HFF-Myc (cell line): Measurements from ENCODE around the gene STPG4.

Source experiments
- DNase-seq: peaks from one replicate; pipeline ENCODE4 v3.0.0-alpha.2; 2011; ENCODE audit warnings: low read depth; ENCODE audit errors: extremely low read depth
- H3K4me3 ChIP-seq: replicated peaks from 2 replicates; pipeline ENCODE4 v1.5.1; 2011; ENCODE audit warnings: low read depth, mild to moderate bottlenecking, control low read depth, low read length
- TF ChIP-seq, protein P1 (sequence below): IDR thresholded peaks from 2 replicates; pipeline ENCODE4 v1.5.1; 2012; ENCODE audit warnings: mild to moderate bottlenecking, low read depth, low read length, control low read depth; ENCODE audit errors: missing control alignments

Gene STPG4

DNA sequence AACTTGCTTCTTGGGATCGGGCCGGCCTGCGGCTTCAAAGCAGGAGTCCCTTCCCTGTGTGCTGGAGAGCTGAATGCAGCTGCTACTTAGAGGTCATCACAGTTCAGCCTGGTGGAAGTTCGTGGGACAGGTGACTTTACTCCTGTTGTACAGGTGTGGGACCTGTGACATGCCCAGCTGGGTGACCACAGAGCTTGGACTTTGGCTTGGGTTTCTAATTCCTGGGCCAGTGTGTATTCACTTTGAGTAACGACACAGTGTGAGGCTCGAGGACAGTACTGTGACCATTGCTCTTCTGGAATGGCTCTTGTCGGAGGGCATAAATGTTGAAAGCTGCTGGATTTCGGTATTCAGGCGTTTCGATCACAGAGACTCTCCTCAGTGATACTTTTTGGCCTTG is 114.5 kb downstream of the STPG4 start:
- no peak overlapping the region for H3K4me3 ChIP-seq
- DNase-seq: no peak
- TF ChIP-seq, protein P1, sequence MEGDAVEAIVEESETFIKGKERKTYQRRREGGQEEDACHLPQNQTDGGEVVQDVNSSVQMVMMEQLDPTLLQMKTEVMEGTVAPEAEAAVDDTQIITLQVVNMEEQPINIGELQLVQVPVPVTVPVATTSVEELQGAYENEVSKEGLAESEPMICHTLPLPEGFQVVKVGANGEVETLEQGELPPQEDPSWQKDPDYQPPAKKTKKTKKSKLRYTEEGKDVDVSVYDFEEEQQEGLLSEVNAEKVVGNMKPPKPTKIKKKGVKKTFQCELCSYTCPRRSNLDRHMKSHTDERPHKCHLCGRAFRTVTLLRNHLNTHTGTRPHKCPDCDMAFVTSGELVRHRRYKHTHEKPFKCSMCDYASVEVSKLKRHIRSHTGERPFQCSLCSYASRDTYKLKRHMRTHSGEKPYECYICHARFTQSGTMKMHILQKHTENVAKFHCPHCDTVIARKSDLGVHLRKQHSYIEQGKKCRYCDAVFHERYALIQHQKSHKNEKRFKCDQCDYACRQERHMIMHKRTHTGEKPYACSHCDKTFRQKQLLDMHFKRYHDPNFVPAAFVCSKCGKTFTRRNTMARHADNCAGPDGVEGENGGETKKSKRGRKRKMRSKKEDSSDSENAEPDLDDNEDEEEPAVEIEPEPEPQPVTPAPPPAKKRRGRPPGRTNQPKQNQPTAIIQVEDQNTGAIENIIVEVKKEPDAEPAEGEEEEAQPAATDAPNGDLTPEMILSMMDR: no peak

DNA sequence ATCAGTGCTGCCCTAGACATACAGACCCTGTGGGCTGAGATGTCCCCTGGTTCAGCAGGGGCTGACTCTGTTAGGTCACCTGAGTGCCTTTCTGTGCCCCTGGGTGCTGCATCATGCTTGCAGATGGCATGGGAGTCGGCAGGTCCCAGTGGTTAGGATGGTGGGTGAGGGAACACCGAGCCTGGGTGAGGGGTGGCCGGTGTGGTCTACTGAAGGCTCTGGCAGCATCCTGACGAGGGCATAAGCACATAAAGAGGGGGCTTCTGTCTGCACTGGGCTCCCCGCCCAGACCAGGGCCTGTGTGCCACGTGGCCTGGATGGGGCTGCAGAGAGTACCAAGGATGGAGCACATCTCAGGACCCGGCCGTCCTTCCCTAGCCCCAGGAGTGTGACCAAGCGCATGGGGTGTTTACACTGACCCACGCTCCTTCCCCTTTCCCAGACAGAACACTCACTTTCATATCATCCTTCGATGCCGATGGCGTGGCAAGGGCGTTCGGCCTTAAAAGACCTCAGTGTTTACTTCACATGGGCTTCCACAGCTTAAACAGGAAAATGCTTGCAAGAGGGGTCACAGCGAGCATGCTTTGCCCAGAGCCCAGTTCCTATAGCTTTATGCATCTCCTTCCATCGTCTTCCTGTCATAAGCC is 115.1 kb downstream of the STPG4 start:
- no peak overlapping the region for H3K4me3 ChIP-seq
- TF ChIP-seq, protein P1: no peak
- no peak for DNase-seq

DNA sequence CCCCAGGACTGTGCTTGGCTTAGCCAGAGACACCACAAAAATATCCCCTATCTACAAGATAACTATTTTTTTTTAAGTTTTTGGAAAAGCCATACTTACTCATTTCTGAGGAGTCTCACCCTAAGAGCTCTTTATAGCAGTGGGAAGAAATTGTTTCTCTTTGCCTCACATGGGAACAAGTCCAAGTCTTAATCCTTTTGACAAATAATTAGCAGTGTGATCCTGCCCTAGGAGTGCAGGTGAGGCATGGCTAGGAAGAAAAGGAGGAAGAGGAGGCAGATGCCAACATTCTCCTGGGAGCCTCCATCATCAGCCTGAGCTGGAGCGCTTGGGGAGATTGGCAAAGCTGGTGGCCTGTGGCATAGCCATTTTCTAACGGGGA is 115.6 kb downstream of the STPG4 start:
- no peak for DNase-seq
- H3K4me3 ChIP-seq: no peak overlapping the region
- TF ChIP-seq, protein P1: no peak

DNA sequence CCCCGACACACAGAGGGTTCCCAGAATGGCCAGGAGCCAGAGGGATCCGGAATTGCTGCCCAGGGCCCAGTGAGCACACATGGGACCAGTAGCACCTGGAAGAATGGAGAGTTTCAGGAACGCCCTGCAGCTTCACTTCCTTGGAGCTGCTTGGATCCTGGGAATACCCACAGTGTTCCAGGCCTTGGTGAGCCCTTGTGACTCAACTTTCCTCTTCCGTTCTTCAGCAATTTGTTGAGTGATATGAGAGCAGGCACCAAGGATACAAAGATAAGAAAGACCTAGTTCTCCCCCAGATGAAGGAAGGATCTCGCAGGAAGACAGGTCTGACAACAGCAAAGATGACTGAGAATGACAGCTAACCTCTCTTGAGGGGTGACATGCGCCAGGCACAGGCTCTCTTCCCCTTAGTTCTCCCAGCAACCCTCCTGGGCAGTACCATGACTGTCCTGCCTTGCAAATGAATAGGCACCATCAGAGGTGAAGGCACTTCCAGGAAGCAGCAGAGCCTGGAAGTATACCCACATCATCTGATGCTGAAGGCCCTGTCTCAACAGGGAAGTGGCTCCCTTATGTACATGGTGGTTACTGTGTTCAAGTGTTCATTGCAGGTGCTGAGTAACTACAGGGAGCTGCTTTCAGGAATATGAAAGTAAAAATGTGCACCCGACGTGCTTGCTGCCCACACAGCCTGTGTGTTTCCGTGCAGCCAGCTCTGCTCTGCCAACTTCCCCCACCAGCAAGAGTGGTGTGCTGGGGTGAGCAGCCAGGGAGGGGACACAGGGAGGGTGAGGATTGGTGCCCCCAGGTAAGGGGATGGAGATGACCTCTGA is 116.2 kb downstream of the STPG4 start:
- H3K4me3 ChIP-seq: no peak overlapping the region
- TF ChIP-seq, protein P1: no peak
- DNase-seq: no peak

DNA sequence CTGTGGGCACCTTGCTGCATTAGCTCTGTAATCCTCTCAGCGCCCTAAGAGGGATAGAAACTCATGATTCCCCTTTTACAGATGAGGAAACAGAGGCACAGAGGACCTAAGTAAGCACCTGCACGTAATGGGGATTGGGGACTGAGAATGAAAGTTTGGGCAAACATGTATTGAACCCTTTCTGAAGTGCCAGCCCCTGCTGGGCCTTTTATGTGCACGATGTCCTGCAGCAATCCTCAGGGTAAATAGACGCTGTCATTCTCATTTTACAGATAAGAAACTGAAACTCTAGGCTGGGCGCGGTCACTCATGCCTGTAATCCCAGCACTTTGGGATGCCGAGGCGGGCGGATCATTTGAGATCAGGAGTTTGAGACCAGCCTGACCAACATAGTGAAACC is 117.4 kb downstream of the STPG4 start:
- no peak for DNase-seq
- H3K4me3 ChIP-seq: no peak overlapping the region
- TF ChIP-seq, protein P1: no peak
